Kidney (tissue), 14 donors: Measurements from ENCODE around the gene COX10. TPM values are rescaled to one million over a fixed set of nuclear protein-coding genes. Genes with fewer than 3 reads are reported as not detected.
"Not testable (repeated sequence)": the region's sequence is repeated elsewhere in the genome, so short reads cannot be mapped to it uniquely, and the experiment has no call there.

Source experiments
- DNase-seq, 5 donors: peaks; one replicate each; pipeline ENCODE4 v3.0.0-alpha.2; 2013 to 2020
- FAIRE-seq: peaks from 2 replicates; lab custom pipeline; 2012; peaks lifted over from hg19 to GRCh38; lab: Jason Lieb, UNC
- H3K27ac ChIP-seq, 2 donors: one replicate each; pipeline ENCODE4 v1.7.0; 2013; ENCODE audit warnings: low read depth in 2 of 2, low read length in 2 of 2, inconsistent platforms in 1 of 2
- H3K27me3 ChIP-seq: one replicate; pipeline ENCODE4 v1.7.1; 2013; ENCODE audit warnings: low read length, inconsistent platforms; ENCODE audit not compliant: control insufficient read depth, insufficient read depth
- H3K36me3 ChIP-seq, 3 donors: one replicate each; pipeline versions ENCODE4 v1.7.0 to v1.7.1; 2013; ENCODE audit warnings: low read length in 3 of 3, control low read depth in 1 of 3, inconsistent platforms in 1 of 3; ENCODE audit not compliant: insufficient read depth in 3 of 3, control insufficient read depth in 2 of 3
- H3K4me1 ChIP-seq, 3 donors: one replicate each; pipeline versions ENCODE4 v1.7.0 to v1.7.1; 2013; ENCODE audit warnings: low read length in 3 of 3, inconsistent platforms in 1 of 3, low read depth in 1 of 3; ENCODE audit not compliant: control insufficient read depth in 2 of 3, insufficient read depth in 2 of 3
- H3K4me3 ChIP-seq, 3 donors: one replicate each; pipeline versions ENCODE4 v1.7.0 to v1.8.1; 2013; ENCODE audit warnings: low read length in 3 of 3, control low read depth in 1 of 3, inconsistent platforms in 1 of 3
- H3K9ac ChIP-seq, 3 donors: one replicate each; pipeline versions ENCODE4 v1.7.0 to v1.7.1; 2013; ENCODE audit warnings: low read length in 3 of 3, control low read depth in 1 of 3, inconsistent platforms in 1 of 3
- H3K9me3 ChIP-seq, 3 donors: one replicate each; pipeline versions ENCODE4 v1.7.0 to v1.7.1; 2013; ENCODE audit warnings: low read length in 3 of 3, control low read depth in 1 of 3, inconsistent platforms in 1 of 3; ENCODE audit not compliant: control insufficient read depth in 2 of 3, insufficient read depth in 1 of 3
- intact Hi-C: fragments of 100-400 bp; cut with DNase I; formaldehyde crosslinking; loops from one replicate; pipeline ENCODE4 v1.11.1; 2022
- polyA plus RNA-seq: library from polyadenylated mRNA; stranded (reverse); fragments of 350-450 nt; fragmentation: Illumina TruSeq; extraction: RNeasy Lipid Tissue Mini Kit (QIAGEN cat#74804); gene quantifications from one replicate; pipeline ENCODE4 v1.2.3, GENCODE V29; 2014; ENCODE audit warnings: low read depth, low replicate concordance; ENCODE audit not compliant: insufficient read depth
- total RNA-seq: library from RNA; stranded (reverse); fragmentation: NEBNext Ultra II Directional; extraction: Animal tissue kit (Norgen Biotek cat#: 25700); gene quantifications from one replicate; pipeline ENCODE4 v1.2.1, GENCODE V29; 2021
- TF ChIP-seq, protein P1 (sequence below): IDR thresholded peaks from 3 replicates; pipeline ENCODE4 v1.5.1; 2012; ENCODE audit warnings: mild to moderate bottlenecking, moderate library complexity, borderline replicate concordance; ENCODE audit not compliant: insufficient read depth; ENCODE audit errors: extremely low read depth
- donor health status: control.
- donor health status: control.
- donor health status: control.
- donor health status: control.
- donor health status: control.
- donor health status: DM: yes; HTN: yes; CAD: no.
- donor health status: Normal renal cell carcinoma (clear cell type).

COX10 gene
- total and polyA plus RNA-seq, 2 donors from 2014 or later, result 14.2 to 18.0 TPM

DNA sequence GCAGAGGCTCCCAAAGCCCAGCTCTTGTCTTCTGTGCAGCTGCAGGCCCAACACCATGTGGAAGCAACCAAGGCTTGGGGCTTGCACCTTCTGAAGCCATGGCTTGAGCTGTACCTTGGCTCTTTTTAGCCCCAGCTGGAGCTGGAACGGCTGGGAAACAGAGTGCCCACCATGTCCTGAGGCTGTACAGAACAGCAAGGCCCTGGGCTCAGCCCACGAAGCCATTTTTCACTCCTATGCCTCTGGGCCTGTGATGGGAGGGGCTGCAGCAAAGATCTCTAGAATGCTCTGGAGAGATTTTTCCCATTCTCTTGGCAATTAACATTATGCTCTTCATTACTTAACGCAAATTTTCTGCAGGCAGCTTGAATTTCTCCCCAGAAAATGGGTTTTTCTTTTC, 99.3 kb downstream of the COX10 start:
- intact Hi-C loops, result no loop called here

DNA sequence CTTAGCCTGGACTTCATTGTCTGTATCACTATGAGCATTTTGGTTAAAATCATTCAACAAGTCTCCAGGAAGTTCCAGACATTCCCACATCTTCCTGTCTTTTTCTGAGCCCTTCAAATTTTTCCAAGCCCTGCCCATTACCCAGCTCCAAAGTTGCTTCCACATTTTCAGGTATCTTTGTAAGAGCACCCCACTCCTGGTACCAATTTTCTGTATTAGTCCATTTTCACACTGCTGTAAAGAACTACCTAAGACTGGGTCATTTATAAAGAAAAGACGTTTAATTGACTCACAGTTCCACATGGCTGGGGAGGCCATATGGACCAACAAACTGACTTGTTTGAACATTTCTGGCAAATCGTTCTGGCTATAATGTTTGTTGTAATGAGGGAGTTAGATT, 100.0 kb downstream of the COX10 start:
- H3K27me3 ChIP-seq, result no peaks in the 10 kb centered on the region
- no peaks in the 10 kb centered on the region for H3K36me3 ChIP-seq
- intact Hi-C loops, result no loop called here
- H3K9ac ChIP-seq, result no peak overlapping the region
- DNase-seq, result no peak
- no peak for FAIRE-seq
- peaks cover 0 to 16% (median 0%) of the 10 kb centered on the region in 3 donors for H3K9me3 ChIP-seq
- TF ChIP-seq, protein P1, sequence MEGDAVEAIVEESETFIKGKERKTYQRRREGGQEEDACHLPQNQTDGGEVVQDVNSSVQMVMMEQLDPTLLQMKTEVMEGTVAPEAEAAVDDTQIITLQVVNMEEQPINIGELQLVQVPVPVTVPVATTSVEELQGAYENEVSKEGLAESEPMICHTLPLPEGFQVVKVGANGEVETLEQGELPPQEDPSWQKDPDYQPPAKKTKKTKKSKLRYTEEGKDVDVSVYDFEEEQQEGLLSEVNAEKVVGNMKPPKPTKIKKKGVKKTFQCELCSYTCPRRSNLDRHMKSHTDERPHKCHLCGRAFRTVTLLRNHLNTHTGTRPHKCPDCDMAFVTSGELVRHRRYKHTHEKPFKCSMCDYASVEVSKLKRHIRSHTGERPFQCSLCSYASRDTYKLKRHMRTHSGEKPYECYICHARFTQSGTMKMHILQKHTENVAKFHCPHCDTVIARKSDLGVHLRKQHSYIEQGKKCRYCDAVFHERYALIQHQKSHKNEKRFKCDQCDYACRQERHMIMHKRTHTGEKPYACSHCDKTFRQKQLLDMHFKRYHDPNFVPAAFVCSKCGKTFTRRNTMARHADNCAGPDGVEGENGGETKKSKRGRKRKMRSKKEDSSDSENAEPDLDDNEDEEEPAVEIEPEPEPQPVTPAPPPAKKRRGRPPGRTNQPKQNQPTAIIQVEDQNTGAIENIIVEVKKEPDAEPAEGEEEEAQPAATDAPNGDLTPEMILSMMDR, result no peak
- H3K4me3 ChIP-seq, result no peak overlapping the region
- no peak overlapping the region for H3K27ac ChIP-seq
- H3K4me1 ChIP-seq, result no peaks in the 10 kb centered on the region

More for the DNA sequence above, 99.3 kb downstream of the COX10 start:
- peaks cover 0 to 16% (median 0%) of the 10 kb centered on the region in 3 donors for H3K9me3 ChIP-seq
- no peak for DNase-seq
- H3K27me3 ChIP-seq, result no peaks in the 10 kb centered on the region
- FAIRE-seq, result no peak
- TF ChIP-seq, protein P1, result no peak
- H3K9ac ChIP-seq, result no peak overlapping the region
- no peaks in the 10 kb centered on the region for H3K4me1 ChIP-seq
- no peak overlapping the region for H3K4me3 ChIP-seq
- H3K27ac ChIP-seq, result no peak overlapping the region
- H3K36me3 ChIP-seq, result no peaks in the 10 kb centered on the region

DNA sequence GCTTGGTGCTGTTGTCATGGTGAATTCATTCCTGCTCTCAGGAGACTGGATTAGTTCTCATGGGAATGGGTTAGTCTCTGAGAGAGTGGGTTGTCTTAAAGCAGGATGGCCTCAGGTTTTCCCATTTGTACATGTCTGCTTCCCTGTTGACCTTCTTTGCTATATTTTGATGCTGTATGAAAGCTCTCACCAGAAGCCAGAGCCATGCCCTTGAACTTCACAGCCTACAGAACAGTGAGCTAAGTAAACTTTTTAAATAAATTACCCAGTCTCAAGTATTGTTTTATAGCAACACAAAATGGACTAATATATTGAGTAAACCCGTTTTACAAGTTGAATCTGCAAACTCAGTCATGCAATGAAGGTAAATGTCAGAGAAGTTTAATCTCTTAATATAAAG, 100.6 kb downstream of the COX10 start:
- H3K9ac ChIP-seq, result no peak overlapping the region
- H3K4me3 ChIP-seq, result no peak overlapping the region
- no peaks in the 10 kb centered on the region for H3K36me3 ChIP-seq
- intact Hi-C loops, result no loop called here
- no peak for FAIRE-seq
- TF ChIP-seq, protein P1, result no peak
- no peak for DNase-seq
- H3K9me3 ChIP-seq, result peaks cover 0 to 16% (median 0%) of the 10 kb centered on the region in 3 donors
- H3K27me3 ChIP-seq, result no peaks in the 10 kb centered on the region
- no peaks in the 10 kb centered on the region for H3K4me1 ChIP-seq
- no peak overlapping the region for H3K27ac ChIP-seq

DNA sequence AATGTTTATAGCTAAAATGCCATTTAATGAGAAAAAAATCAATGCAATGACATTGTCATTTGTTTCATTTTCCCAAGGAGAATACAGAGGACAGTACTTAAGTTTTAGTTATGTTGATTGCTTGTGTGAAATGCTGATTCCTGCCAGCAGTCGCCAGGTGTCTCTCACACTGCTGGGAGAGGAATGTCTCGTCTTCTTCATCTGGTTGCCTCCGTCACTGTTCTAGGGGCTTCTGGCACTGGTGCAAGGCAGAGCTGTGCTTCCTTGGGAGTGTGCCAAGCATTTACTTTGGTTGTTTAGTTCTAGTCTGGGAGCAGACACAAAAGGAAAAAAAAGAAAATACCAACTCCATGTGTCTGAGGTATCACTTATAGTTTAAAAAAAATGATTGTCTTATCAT, 107.7 kb downstream of the COX10 start:
- H3K9me3 ChIP-seq, H3K4me1 ChIP-seq, H3K27me3 ChIP-seq, H3K9ac ChIP-seq, FAIRE-seq, H3K36me3 ChIP-seq, H3K4me3 ChIP-seq, intact Hi-C loops, H3K27ac ChIP-seq: not testable (repeated sequence)
- DNase-seq, result peak in 1 of 5 donors; percentile 9

DNA sequence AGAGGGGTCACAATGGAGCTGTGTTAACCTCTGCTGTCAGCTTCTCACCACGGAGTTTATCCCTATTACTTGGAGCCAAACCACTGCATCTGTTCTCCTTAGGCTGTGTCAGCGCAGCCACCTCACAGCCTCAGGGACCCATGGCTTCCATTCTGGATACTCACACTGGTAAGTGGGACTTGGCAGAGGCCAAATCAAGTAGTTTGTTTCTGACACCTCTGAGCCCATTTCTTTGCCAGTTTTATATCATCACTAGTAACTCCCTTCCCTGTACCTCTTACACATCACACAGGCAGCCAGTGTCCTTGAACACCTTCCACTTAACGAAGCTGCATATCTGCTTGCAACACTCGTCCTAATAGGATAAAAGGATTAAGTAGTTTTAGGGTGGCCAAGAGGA, 108.5 kb downstream of the COX10 start:
- H3K4me3 ChIP-seq, H3K27me3 ChIP-seq, intact Hi-C loops, H3K36me3 ChIP-seq, FAIRE-seq, H3K4me1 ChIP-seq, H3K9ac ChIP-seq, H3K9me3 ChIP-seq, H3K27ac ChIP-seq, DNase-seq: not testable (repeated sequence)

DNA sequence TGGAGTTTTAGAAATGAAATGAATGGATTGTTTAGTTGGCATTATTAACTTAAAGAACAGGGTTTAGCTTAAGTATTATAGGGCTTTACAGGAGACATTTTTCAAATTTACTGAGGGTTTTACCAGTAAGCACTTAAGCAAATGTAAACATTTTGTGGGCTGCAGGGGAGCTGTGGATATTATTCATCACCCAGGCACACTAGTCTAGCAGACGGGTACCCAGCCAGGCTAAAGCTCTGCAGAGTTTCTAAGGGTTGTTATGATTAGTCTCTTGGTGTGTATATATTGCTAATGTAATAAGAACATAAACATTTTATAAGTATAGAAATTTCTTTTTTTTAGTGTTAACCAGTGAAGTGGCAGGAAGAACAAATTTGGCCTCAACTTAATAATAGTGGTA, 110.6 kb downstream of the COX10 start:
- H3K4me3 ChIP-seq, intact Hi-C loops, FAIRE-seq: not testable (repeated sequence)

More for the DNA sequence above, 110.6 kb downstream of the COX10 start:
- not testable (repeated sequence) for H3K9me3 ChIP-seq, H3K4me1 ChIP-seq, H3K27me3 ChIP-seq, DNase-seq, H3K36me3 ChIP-seq, H3K9ac ChIP-seq, H3K27ac ChIP-seq
